ENCODE results near the gene IFNA10. TPM values are rescaled to one million over a fixed set of nuclear protein-coding genes. Genes with fewer than 3 reads are reported as not detected.

The IFNA10 gene
- total and polyA plus RNA-seq, 9 of the 15 experiments (the other 6 are each of a cell fraction or from before 2014, with no cell fraction given) = not detected

DNA sequence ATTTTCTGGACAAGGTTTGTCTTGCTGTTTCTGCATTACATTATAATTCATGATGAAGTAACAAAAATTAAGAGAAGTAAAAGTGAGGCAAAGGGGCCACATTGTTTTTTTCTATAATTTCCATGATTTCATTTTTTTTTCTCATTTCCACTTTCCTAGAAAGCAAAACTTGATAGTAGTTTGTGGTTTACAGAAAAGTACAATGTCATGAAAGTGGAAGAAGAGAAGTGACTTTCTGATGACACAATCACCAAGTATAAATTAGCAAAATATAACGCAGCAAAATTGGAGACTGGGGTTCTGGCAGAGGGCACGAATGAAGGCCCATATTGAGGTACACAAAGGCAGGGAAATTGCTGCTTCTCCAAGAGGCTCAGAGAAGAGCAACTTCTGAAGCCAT is 37.9 kb upstream of the IFNA10 start:
- Histone ChIP-seq H2AFZ (ENCODE audit: low read depth, low read length) (no peak overlapping the region), H3K36me3 (ENCODE audit: control insufficient read depth, insufficient read depth, low read length) (no peaks in the 10 kb centered on the region), H3K79me2 (ENCODE audit: control insufficient read depth, insufficient read depth, low read length) (no peaks in the 10 kb centered on the region), H3K27ac (ENCODE audit: extremely low read depth, low read depth, low read length) (no peak overlapping the region), H3K9ac (ENCODE audit: insufficient read depth in 1 of 2, low read depth in 2 of 2, low read length in 2 of 2) (no peak overlapping the region), H3K9me3 (replicated peaks; ENCODE audit: control insufficient read depth, insufficient read depth, low read depth, low read length) (no peaks in the 10 kb centered on the region), H4K20me1 (replicated peaks; ENCODE audit: control insufficient read depth, insufficient read depth, low read length) (no peaks in the 10 kb centered on the region), H3K9me1 (ENCODE audit: control insufficient read depth, insufficient read depth, low read length) (no peaks in the 10 kb centered on the region), H3K4me3 (no peak overlapping the region), H3K4me2 (ENCODE audit: insufficient read depth, low read length) (no peak overlapping the region), H3K27me3 (ENCODE audit: control insufficient read depth in 2 of 2, insufficient read depth in 2 of 2, low read length in 2 of 2) (no peaks in the 10 kb centered on the region), H3K4me1 (replicated peaks in 1 of 2; ENCODE audit: control insufficient read depth in 2 of 2, insufficient read depth in 2 of 2, low read length in 2 of 2) (no peaks in the 10 kb centered on the region)
- TF ChIP-seq, protein P1, sequence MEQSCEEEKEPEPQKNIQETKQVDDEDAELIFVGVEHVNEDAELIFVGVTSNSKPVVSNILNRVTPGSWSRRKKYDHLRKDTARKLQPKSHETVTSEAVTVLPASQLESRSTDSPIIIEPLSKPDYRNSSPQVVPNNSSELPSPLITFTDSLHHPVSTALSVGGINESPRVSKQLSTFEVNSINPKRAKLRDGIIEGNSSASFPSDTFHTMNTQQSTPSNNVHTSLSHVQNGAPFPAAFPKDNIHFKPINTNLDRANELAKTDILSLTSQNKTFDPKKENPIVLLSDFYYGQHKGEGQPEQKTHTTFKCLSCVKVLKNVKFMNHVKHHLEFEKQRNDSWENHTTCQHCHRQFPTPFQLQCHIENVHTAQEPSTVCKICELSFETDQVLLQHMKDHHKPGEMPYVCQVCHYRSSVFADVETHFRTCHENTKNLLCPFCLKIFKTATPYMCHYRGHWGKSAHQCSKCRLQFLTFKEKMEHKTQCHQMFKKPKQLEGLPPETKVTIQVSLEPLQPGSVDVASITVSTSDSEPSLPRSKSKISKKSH (CRISPR knock-in tag; IDR thresholded peaks at IDR 0.05) = no peak
- TF ChIP-seq ZBTB9 (CRISPR knock-in tag; IDR thresholded peaks at IDR 0.05) (no peak), ZNF184 (CRISPR knock-in tag; IDR thresholded peaks at IDR 0.05) (no peak), HLTF (IDR thresholded peaks at IDR 0.05) (no peak), CBX5 (IDR thresholded peaks at IDR 0.05; ENCODE audit: borderline replicate concordance, low read depth) (no peak), DACH1 (IDR thresholded peaks at IDR 0.05; ENCODE audit: partially characterized antibody) (no peak), SMAD4 (CRISPR knock-in tag; conservative IDR thresholded peaks at IDR 0.05) (no peak)
- in situ Hi-C loops (cut with MboI) = no loop called here
- CTCF ChIA-PET (ENCODE audit: low intra/inter-chr PET ratio) = no interaction called here
- no peak for FAIRE-seq
- intact Hi-C loops (cut with micrococcal nuclease) = no loop called here
- no TSS peak for BruUV-seq (replicated peaks)
- no peak for ATAC-seq
- WGBS (ENCODE audit: insufficient coverage, low coverage, missing lambda C conversion rate) = no CpG with 5 or more reads among the region's 2 CpGs
- DNase-seq (ENCODE audit: extremely low read depth in 1 of 4, low spot score in 3 of 4) = no peak
- POLR2A ChIA-PET = no interaction called here
